Cerebellar nuclear complex (tissue), 1 donor: ENCODE results near the gene PPP2CA.

Source experiments
- DNase-seq, 2 experiments: peaks; one replicate each; lab custom pipeline; 2025; lab: John Stamatoyannopoulos, UW

PPP2CA gene

DNA sequence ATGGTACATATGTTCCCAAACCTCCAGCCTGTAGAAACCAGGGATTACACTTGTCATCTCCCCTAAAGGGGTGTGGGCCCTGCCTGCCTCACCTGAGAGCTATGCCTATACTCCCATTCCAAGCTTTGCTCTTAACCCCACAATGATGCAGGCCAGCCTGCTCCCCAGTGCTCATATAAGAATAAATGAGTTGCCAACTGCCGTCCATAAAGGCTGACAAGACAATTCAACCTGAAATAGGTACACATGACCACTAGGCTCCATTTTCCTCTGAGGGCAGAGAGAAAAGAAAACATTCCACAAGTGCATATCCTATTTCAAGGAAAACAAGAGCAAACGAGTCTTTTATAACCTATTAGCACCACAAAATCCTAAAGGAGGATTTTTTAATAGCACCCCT, 77.6 kb downstream of the PPP2CA start:
- no peak for DNase-seq

GRCh38 chr5:134146651-134147518, 79.0 kb downstream of the PPP2CA start:
- DNase-seq, result no peak

DNA sequence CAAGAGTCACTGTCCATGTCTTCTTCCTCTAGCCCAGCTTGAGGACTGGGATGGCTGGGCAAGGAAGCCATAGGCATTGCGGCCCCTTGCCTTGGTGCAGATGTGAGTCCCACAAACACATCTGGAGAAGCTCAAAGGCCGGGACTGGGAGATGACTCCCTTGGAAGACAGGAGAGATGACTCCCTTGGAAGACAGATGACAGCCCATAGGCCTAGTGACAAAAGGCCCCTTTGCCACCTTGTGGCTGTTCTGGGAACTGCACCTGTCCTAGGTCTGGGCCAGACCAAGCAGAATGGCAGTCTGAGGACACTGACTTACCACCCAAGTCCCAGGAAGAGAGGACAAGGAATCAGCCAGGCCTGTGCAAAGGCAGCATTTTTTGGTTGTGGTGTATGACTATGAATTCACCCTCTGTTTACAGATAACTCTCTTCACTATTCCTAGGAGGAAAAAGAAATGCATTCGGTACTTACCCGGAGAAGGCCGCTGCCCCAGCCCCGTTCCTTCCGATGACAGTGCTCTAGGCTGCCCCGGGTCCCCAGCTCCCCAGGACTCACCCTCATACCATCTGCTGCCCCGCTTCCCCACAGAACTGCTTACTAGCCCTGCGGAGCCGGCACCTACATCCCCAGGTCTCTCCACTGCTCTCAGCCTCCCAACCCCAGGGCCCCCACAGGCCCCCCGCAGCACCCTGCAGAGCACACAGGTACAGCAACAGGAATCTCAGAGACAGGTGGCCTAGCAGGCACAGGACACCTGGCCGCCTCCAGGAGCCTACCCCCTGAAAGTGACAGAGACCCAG, 79.9 kb downstream of the PPP2CA start:
- peak; percentile 19 to 64 for DNase-seq

DNA sequence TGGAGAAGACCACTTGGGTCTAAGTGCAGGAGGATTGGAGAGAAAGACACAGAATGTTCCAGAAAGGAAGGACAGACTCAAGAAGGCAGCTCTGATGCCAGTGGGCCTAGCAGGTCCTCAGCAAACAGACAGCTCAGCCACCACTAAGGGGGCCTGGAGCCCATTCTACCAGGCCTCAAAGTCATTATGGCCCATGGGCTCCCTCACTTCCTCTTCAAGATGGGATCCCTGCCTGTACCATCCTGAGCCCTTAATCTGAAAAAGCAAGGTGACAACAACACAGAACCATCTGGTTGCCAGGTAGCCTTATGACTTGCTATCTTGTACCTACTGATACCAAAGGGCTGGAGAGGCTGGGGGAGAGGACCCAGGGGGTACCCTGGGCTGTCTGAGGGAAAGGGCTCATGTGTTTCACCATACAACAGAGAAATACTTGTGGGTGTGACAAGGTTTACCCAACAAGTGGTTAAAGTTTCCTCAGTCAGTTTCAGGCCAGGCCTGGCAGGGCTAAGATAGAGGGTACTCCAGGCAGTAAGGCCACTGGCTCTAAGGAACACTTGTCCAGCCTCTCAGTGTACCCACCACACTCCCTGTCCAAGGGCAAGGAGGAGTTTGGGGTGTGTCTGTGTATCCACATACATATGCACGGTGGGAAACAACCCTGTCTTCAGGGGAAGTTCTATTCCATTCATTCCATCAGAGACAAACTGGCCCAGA, 80.7 kb downstream of the PPP2CA start:
- DNase-seq, result no peak
